Measurements from ENCODE around the gene SERPINA10.
"Not testable (repeated sequence)": the region's sequence is repeated elsewhere in the genome, so short reads cannot be mapped to it uniquely, and the experiment has no call there.

GRCh38 chr14:94264195-94264594 lies 28.9 kb downstream of the SERPINA10 start:
- TF ChIP-seq CTCF (IDR thresholded peaks at IDR 0.05); ZFX (IDR thresholded peaks at IDR 0.05; ENCODE audit: borderline replicate concordance): not testable (repeated sequence)
